CD4-positive, alpha-beta T cell treated with Interferon alpha-2 for 1 hour (primary cell): ENCODE measurements around the gene ARMH3.
A peak's percentile ranks its signal among the peaks of the same experiment; 100 is the strongest.

Experiments used
- DNase-seq, 2 donors: peaks; one replicate each; pipeline ENCODE4 v3.0.0-alpha.2; 2020 to 2022

Gene ARMH3

DNA sequence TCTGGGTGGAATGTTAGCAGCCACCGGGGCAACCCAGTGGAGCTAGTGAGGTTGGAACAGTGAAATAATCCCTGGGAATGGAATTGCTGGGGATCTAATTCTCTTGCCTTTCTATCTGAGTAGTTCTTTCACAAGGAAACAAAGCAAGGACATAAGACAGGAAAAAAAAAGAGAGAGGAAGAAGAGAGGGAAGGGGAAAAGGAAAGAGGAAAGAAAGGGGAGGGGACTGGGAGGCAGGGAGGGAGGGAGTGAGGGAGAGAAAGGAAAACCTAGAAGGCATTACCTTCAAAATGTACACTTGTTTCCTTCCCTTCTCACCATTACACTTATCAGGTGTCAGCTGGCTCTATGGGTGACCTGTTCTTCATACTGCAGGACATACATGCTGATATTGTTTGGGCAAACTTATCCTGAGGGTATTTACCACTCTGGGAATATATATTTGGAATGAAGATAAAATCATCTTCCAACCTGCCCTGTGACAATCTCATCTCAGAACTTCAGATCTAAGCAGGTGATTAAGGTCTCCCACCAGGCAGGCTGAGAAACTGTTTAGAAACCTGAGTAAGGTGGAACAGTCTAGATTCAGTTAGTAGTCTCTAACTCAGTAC lies 162.4 kb downstream of the ARMH3 start:
- DNase-seq: no peak

DNA sequence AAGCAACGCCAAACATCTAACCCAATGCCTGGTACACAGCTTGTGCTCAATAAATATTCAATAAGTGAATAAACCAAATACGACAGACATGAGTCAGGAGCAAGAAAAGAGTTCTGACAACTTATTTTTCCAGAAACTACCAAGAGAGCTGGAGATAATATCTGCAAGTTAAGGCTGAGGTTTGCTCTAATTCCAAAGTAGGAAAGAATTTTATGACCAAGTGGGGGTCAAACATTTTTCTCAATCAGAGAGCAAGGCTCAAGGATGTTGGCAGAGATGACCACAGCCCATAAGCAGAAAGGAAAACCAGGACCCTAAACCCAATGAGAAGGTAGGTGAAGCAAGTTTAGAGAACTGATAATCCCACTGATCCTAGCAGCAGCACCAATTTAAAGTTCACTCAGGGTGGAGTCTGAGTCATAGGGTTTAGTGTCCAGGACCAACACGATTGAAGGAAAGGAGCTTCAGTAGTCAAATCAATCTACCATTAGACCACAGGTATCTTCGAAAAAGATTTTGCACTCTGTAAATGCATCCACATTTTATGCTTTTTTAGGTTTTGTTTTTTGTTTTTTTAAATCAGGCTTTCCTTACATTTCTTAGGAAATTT lies 163.1 kb downstream of the ARMH3 start:
- no peak for DNase-seq

DNA sequence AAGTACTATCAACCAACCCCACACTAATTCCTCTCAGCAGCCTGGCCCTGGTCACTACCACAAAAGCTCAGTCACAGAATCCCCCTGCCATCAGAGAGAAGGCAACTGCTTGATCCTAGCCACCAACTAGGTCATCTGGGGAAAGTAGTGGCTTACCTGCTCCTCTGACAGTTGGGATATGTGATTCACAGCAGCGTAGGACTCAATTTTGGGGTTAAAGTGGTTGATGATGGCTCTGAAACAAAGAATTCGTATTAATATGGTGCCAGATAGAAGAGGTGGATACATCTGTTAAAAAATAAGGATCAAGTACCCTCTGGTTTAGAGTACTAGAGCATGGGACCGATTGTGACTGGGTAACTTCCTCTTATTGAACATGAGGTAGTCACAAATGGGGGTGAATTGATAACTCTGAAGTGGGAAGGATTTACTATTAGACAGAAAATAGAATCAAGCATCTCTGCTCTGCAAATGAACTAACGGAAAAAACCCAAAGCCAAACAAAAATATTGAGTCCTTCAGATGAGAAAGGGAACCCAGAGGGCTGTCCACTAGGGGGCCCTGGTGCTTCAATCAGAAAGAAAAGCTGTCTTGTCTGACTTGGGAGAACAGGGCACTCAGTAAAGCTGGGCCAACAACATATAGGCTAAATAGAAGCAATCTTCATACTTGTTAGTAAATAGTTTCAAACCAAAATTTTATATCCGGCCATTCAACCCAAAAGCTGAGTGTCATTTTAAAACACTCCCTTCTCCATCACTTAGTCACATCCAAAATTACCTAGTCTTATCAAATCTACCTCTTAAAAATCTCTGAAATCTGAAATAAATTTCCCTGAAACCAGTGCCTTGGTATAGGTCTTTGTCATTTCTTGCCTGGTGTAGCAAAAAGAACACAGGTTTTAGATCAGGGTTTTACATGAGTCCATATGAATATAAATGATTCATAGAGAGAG lies 166.4 kb downstream of the ARMH3 start:
- peak; percentile 64 to 72 for DNase-seq

DNA sequence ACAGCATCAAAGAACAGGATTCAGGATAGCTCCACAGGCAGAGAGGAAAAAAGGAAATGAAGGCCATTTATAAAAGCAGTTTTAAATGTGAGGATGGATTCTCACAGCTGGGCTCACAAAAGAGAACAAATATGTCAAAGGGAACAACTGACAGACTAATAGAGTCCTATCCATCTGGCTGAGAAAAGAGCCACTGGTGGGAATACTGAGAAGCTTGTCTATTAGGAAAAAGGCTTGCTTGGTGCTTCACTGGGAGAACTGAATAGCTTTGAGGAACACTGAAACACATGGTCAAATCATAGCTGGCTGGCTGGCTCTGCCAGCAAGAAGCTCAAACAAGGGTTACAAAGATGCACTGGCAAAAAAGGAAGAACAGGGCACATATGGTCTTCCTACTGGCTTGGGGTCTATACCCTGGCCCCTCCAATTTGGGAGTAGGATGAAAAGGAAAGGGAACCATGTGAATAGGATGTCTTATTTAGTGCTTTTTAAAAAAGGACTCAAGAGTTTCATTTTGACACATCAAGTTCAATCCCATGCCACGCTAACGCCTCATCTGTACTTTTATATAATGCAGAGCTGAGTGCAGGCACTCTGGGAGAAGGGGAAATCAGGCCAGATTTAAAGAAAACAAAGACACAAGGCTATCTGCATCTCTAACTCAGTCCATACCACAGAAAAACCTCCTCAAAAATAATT lies 167.6 kb downstream of the ARMH3 start:
- no peak for DNase-seq

DNA sequence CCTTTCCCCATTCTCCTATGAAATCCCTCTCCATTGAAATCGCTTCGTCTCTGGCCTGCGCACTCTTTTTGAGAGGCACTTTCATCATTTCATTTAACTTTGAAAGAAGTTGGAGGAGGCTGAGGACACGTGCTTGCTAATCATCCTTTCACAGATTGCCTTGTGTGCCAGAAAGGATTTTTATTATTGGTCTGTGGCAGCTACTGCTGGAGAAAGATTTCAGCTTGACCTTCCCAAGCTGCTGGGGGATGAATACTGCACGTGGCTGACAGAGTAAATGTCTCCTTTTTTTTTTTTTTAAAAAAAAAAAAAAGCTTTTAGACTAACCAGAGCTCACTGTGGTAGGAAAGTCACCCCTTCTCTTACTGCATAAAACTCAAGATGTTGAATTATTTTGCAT lies 168.2 kb downstream of the ARMH3 start:
- DNase-seq: no peak

DNA sequence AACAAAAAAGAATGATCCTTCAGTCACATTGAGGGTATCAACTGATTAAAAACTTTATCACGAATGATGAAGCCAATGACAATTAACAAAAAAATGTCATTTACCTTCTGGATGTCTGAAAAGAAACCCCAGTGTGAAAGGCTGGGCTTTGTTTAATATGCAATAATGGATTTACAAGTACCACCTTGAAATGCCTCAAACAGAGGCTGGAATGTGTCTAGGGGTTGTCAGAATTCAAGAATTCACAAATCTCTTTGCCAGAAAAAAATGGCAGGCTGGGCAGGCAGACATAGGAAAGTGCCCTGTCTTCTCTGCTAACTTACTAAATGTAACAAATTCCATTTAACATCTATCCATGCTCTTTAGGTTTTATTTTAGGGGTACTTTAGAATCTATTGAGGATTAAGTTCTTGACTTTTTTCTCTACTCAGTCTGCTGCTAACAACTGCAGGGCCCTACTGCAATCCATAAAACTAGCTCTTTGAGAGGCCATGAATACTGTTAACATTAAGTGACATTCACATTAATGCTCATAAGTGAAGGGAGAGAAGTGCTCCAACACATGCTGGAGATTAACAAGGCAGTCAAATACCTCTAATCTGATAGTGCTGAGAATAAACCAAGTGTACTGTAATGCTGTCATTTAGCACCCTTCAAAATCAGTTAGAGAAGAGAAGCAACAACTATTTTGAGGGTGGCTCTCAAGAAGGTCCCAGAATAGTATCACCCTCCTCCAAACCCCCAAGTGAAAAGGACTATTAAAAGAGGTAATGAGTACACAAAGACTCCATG lies 169.3 kb downstream of the ARMH3 start:
- no peak for DNase-seq

DNA sequence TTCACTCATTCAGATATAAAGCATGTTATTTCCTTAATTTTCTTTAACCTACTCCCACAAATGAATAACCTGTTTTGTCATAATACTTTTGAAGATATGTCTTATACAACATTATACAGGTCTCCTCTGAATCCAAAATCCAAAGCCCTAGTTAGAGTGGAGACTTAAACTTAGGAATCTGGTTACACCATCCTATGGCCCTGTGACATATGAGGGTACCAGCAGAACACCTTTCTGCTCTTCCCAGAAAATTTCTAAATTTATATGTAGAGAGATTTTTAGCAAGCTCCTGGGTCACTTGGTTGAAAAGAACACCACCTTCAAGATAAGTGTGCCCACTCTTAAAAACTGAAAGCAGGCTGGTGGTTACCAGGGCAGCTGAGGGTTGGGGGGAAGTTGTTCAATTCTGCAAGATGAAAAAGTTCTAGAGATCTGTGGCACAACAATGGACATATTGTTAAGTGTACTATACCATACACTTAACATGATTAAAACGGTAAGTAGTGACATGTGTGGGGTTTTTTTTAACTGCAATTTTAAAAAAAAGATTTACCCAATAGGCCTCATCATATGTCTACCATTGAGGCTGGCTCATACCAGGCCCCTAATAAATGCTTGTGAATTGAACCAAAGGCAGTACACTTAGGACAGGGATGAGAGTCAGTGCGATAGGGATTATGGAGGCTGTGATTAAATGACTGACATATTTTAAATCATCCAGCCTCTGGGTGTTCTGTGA lies 174.8 kb downstream of the ARMH3 start:
- DNase-seq: no peak

DNA sequence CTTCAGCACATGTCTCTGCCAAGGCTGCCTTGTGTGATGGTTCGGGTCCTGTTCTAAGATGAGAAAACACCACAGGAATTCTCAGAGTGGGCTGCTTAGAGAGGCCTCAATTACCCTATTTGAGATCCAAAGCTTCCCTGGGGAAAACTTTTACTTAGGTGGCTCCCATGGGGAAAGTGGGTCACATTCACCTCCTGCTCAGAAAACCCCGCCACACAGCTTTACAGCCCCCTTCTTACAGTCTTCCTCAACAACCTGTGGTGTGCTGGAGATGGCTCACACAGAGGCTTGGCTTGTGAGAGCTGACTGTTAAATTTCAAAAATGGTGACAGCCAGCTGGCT lies 175.8 kb downstream of the ARMH3 start:
- no peak for DNase-seq

DNA sequence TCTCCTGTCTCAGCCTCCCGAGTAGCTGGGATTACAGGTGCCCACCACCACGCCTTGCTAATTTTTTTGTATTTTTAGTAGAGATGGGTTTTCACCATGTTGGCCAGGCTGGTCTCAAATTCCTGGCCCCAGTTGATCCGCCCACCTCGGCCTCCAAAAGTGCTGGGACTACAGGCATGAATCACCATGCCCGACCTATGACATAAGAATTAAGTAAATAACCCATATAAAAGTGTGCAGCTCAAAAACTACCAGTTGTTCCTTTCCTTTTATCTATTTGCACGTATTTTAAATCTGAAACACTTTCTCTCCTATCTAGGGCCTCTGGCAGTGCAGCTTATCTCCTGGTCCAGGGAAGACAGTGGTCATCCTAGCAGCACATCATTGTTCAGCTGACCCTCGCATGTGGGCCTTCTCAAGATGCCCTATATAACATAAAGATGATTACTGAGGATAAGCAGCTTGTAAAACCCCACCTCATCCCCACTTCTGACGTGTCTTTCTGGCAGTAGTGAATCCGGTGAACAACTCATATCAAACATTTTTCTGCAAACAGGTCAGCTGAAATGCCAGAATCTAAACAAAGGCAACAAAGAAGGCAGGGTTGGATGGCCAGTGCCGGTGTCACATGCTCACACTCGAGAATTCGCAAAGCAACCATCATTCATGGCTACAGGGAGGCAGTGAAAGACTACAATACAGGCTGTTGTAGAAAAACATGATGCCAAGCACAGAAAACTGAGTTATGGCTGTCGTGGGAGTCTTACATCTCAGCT lies 176.3 kb downstream of the ARMH3 start:
- no peak for DNase-seq

DNA sequence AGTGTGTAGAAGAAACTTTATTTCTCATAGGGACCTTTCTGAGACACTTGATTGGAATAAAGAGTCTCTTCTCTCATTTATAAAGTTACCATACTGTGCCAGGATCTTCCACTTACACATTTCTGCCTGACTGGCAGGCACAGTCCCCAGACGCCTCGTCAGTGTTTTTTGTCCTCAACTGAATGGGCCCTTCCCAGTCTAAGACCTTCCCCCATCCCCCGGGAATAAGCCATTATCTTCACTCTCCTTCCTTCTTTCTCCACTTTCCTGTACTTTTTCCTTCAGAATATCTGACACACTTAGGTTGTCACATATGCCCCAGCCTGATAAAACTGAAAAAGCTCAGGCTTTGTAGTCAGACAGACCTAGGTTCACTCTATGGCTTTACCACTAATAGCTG lies 177.1 kb downstream of the ARMH3 start:
- DNase-seq: no peak

DNA sequence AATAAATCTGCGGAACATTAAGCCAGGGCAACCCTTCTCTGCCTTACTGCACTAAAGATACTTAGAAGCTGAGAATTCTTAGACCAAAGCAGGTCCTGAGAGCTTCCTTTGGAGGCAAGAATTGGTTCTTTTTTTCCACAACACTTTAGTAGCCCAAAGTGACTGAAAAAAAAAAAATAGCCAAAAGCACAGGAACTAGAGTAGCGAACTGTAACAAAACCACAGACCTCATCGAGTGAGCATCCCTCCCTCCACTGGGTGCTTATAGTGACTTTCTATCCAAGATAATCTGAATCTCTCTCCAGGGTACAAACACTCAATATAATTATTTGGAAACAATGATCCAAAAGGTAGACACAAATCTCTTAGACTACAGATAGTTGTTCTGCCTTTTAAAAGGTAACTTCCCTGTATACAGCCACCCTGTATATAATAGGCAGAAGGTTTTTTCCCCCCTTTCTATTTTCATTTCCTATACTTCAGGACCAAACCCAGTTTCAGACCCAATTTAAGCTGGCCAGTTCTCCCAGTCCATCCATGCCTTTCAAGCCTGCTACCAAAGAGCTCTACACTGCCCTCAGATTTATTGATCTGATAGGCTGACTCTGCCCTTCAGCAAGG lies 180.8 kb downstream of the ARMH3 start:
- no peak for DNase-seq

DNA sequence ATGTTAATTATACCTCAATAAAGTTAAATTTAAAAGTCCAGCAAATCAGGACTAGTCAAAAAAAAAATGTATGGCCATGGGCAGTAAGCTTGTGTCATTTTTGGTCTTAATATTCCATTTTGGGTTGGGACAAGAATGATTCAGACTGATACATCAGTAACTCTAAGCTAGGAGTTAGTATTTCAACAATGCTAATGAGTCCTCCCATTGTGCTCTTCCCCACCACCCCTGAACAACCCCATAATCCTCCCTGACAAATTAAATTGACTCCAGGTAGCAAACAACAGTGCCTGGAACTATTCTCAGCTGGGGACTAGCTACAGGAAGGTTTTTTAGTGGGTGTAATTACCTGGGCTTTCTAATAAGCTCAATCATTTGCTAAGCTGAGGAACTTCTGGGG lies 181.7 kb downstream of the ARMH3 start:
- no peak for DNase-seq

DNA sequence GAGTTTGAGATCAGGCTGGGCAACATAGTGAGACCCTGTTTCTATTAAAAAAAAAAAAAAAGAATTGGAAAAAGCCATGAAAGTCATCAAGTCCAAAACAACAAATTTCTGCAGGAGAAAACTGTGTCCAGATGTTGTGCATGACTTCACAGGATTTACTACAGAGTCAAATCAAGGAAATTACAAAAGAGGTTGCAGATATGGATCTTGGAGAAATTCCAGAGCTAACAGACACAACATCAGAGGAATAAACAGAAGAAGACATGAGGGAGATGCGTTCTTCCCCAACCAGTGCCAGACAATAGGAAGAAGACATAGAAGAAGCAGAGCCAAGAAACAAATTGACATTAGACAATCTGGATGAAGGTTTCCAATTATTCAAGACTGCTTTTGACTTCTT lies 188.0 kb downstream of the ARMH3 start:
- DNase-seq: no peak

DNA sequence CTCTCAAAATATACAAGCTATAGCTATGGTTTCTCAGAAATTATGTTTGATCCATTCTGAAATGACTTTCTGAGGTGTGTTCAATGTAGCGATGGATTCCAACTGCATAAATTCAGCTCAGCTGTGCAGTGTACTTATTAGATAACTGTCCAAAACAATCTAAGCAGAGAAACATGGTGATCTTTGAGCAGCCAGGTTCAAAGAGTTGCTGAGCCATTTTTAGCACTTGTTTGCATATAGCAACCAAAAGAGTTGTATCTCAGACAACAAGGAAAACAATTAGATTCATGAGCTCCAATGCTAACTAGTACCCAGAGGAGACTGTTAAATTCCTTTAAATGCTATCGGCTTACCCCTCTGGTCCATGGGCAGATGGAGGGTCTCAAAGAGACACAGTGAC lies 196.4 kb downstream of the ARMH3 start:
- DNase-seq: no peak

DNA sequence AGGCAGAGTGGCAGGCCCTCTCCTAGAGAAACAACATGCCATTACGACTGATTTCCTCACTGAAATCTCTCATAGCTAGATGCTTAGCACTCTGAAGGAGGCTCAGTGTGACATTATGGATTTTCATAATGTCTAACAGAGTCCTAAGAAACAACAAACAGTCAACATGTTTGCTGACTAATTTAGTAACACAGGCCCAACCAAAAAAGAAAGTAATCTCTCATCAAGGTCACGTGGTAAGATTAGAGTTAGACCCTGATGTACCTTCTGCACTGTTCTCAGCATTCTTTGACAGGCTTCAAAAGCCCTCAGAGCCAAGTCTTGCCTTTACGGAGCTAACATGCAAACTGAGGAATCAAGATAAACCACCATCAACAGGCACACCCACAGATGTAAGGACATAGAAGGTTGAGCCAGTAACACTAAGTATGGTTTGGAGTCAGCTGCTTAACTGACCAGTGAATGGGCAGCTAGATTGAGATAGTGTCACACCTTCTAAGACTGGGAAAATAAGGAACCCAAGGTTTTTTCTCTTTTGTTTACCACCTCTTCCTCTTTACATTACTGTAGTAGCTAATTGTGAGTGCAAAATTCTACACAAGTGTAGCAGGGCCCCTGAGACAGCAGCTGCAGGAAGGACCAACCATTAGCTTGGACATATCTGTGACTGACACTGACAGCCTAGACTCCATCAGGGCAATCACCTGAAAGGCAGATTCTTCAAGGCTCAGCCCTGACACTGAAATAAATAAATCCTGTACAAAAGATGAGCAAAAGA lies 197.1 kb downstream of the ARMH3 start:
- no peak for DNase-seq

DNA sequence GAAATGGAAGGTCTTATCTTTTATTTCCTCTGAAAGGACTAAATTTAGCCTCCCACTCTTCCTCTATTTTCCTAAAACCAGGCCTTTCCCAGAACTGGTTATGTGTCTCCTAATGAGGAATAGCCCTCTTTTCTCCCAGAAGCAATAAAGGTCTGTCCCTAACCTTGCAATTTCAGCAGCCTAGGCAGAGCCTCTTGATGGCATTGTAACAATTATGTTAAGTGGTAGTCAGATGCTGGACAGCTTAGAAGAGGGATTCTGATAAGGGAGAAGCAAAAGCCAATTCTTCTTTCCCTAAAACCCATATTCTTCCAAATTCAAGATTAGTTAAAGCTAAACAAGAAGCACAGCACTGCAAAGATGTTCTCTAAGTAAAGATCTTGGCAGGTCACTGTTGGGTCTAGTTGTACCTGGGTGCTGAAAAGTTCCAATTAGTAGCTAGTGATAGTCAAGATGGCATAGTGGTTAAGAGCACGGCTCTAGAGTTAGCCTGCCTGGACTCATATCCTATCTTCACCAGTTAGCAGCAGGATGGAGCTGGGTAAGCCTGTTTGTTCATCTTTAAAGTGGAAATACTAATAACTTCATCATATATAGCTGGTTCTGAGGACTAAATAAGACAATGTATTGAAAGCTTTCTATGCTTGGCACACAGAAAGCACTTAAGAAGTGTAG lies 198.0 kb downstream of the ARMH3 start:
- DNase-seq: no peak

DNA sequence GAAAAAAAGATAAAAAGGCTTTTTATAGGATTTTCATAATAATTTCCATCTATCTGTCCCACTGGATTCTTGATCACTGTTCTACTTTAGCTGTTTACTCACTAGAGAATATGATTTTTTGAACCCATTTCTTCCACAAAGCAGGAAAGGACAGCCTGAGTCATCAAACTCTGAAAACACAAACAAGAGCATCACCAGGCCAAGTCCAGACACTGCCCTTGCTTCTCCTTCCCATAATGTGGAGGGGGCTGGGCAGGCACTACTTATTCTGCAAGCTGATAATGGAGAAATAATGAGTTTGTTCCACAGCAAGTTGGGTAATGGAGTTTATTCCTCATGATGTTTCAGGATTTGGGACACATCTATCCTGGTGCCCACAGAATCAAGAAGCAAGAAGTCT lies 199.3 kb downstream of the ARMH3 start:
- DNase-seq: no peak

DNA sequence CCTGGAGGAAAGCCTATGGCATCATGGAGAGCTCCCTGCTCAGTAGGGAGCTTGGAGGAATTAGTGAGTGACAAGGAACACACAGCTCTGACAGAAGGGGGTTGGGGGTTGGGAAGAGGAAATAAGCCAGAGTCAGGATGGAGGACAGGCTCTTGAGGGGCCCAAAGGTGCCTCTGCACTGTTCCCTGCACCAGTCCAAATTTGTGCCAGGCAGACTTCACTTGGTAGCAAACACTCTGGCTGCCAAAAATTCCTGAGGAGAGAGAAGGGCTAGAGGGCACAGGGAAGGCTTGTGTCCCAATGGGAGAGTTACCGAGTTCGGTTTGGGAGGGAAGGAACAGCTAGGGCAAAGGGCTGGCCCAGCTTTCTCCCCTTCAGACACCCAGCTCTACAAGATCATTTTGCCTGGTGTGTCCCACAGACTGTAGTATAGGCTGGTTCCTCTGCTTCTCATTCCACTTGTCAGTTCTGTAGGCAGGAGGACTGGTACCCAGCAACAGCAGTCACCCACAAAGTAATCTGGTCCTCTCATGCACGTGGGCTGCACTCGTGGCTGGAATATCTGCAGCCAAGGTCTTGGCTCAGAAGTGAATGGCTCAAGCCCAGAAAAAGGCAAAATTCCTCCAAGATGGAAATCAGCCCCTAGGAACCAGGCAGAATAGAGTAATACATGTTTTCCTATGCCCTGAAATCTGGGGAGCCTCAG lies 204.4 kb downstream of the ARMH3 start:
- DNase-seq: no peak

DNA sequence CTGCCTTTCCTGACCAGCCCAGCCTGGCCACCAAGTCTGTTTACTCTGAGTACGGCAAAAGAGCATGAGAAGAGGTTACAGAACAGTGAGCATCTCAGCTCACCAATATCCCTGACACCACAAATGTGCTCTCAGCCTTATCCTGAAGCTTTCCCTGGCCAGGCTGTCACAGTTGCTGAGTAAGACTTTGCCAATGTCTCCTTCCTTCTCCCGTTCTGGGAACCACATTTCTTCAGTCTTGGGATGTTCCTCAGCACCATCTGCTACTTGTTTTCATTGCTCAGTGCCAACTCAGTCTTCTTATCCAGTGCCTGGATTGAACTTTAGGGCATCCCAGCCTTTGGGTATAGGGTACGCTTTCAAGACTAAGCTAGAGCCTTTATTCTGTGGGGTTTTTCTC lies 205.2 kb downstream of the ARMH3 start:
- no peak for DNase-seq
